GM18517 (cell line): ENCODE results near the gene TOPAZ1.

ENCODE experiments used
- ATAC-seq: cut with Tn5 transposase; IDR thresholded peaks from one replicate; pipeline ENCODE4 v1.9.1; 2021; ENCODE audit warnings: mild to moderate bottlenecking, moderate library complexity; ENCODE audit not compliant: unreplicated experiment

TOPAZ1 gene

GRCh38 chr3:44240061-44240460 lies 1.6 kb upstream of the TOPAZ1 start:
- ATAC-seq: no peak

- ATAC-seq: no peak
Observed at GRCh38 chr3:44242721-44243120, 1.0 kb downstream of the TOPAZ1 start.

GRCh38 chr3:44248152-44248551 lies 6.5 kb downstream of the TOPAZ1 start:
- ATAC-seq: no peak

- no peak for ATAC-seq
Observed at GRCh38 chr3:44252332-44252959, 10.8 kb downstream of the TOPAZ1 start.

- ATAC-seq: no peak
Observed at GRCh38 chr3:44259404-44259803, 17.7 kb downstream of the TOPAZ1 start.

- ATAC-seq: no peak
Observed at GRCh38 chr3:44264146-44264545, 22.5 kb downstream of the TOPAZ1 start.

GRCh38 chr3:44265815-44266214 lies 24.1 kb downstream of the TOPAZ1 start:
- ATAC-seq: no peak

GRCh38 chr3:44272191-44272590 lies 30.5 kb downstream of the TOPAZ1 start:
- ATAC-seq: no peak

- no peak for ATAC-seq
Observed at GRCh38 chr3:44277925-44278324, 36.2 kb downstream of the TOPAZ1 start.

- no peak for ATAC-seq
Observed at GRCh38 chr3:44280077-44280476, 38.4 kb downstream of the TOPAZ1 start.

- no peak for ATAC-seq
Observed at GRCh38 chr3:44280631-44281030, 38.9 kb downstream of the TOPAZ1 start.

- ATAC-seq: no peak
Observed at GRCh38 chr3:44284949-44285348, 43.3 kb downstream of the TOPAZ1 start.

GRCh38 chr3:44289882-44290462 lies 48.3 kb downstream of the TOPAZ1 start:
- no peak for ATAC-seq

- ATAC-seq: no peak
Observed at GRCh38 chr3:44292276-44292675, 50.6 kb downstream of the TOPAZ1 start.

GRCh38 chr3:44292947-44293346 lies 51.3 kb downstream of the TOPAZ1 start:
- no peak for ATAC-seq

GRCh38 chr3:44297255-44297654 lies 55.6 kb downstream of the TOPAZ1 start:
- no peak for ATAC-seq

GRCh38 chr3:44301746-44302145 lies 60.1 kb downstream of the TOPAZ1 start:
- ATAC-seq: no peak

GRCh38 chr3:44309500-44309899 lies 67.8 kb downstream of the TOPAZ1 start:
- ATAC-seq: no peak

- ATAC-seq: no peak
Observed at GRCh38 chr3:44318891-44319311, 77.2 kb downstream of the TOPAZ1 start.

GRCh38 chr3:44321335-44321734 lies 79.6 kb downstream of the TOPAZ1 start:
- ATAC-seq: no peak

GRCh38 chr3:44323341-44323955 lies 81.8 kb downstream of the TOPAZ1 start:
- ATAC-seq: no peak

GRCh38 chr3:44324584-44324983 lies 82.9 kb downstream of the TOPAZ1 start:
- no peak for ATAC-seq
